ENCODE results near the gene TBCE. TPM values are rescaled to one million over a fixed set of nuclear protein-coding genes. Genes with fewer than 3 reads are reported as not detected.

TBCE gene
- total and polyA plus RNA-seq, 4 donors: 9.5 to 19.7 (median 14.1) TPM

- TF ChIP-seq NR2F2 (IDR thresholded peaks at IDR 0.05) (peak; percentile 54), YY1 (IDR thresholded peaks at IDR 0.05) (peak; percentile 36), HNF4G (IDR thresholded peaks at IDR 0.05) (no peak), FOXA2 (IDR thresholded peaks at IDR 0.05) (no peak)
- WGBS: under 1% methylated on average over 78 of the region's 78 CpGs
- Histone ChIP-seq H3K4me3 (ENCODE audit: low read depth in 1 of 3, low read length in 3 of 3) (peak overlapping the region; percentile 81 to 100 (median 91)), H3K36me3 (ENCODE audit: control insufficient read depth in 4 of 4, insufficient read depth in 3 of 4, low read depth in 1 of 4, low read length in 3 of 4) (no peaks in the 10 kb centered on the region), H3K27me3 (ENCODE audit: control insufficient read depth in 4 of 4, insufficient read depth in 4 of 4, low read length in 3 of 4) (no peaks in the 10 kb centered on the region), H3K4me1 (ENCODE audit: control insufficient read depth in 4 of 4, insufficient read depth in 4 of 4, low read length in 3 of 4) (peaks cover 1 to 33% (median 30%) of the 10 kb centered on the region in 4 donors), H3K9ac (ENCODE audit: low read depth in 1 of 2, low read length in 2 of 2) (peak overlapping the region; percentile 68 to 89), H3K27ac (ENCODE audit: low read depth in 1 of 2, low read length in 2 of 2) (peak overlapping the region; percentile 93 to 94), H3K9me3 (ENCODE audit: control insufficient read depth in 4 of 4, low read length in 3 of 4) (no peaks in the 10 kb centered on the region)
- peak; percentile 59 for DNase-seq (ENCODE audit: low spot score)
Measured at GRCh38 chr1:235326719-235327558, 40.3 kb upstream of the TBCE start.

GRCh38 chr1:235327559-235328270 is 39.5 kb upstream of the TBCE start, which contains the start of gene ARID4B:
ARID4B (minus strand) TSS chr1:235328179; CDS start chr1:235326919, 1,260 bp downstream.
- H3K9me3 ChIP-seq (ENCODE audit: control insufficient read depth in 4 of 4, low read length in 3 of 4): no peaks in the 10 kb centered on the region
- no peaks in the 10 kb centered on the region for H3K36me3 ChIP-seq (ENCODE audit: control insufficient read depth in 4 of 4, insufficient read depth in 3 of 4, low read depth in 1 of 4, low read length in 3 of 4)
- peak; percentile 80 for DNase-seq (ENCODE audit: low spot score)
- H3K9ac ChIP-seq (ENCODE audit: low read depth in 1 of 2, low read length in 2 of 2): peak within 1 kb of the TSS; percentile 85 to 89
- TF ChIP-seq SP1 (IDR thresholded peaks at IDR 0.05) (no peak), JUND (IDR thresholded peaks at IDR 0.05) (no peak), RXRA (IDR thresholded peaks at IDR 0.05) (no peak), YY1 (IDR thresholded peaks at IDR 0.05) (no peak), REST (IDR thresholded peaks at IDR 0.05) (peak; percentile 48), ZBTB33 (IDR thresholded peaks at IDR 0.05) (no peak), EGR1 (IDR thresholded peaks at IDR 0.05; ENCODE audit: low read depth in 2 of 2) (no peak), NR2F2 (IDR thresholded peaks at IDR 0.05) (no peak), TAF1 (conservative IDR thresholded peaks at IDR 0.05) (peak; percentile 71), HNF4G (IDR thresholded peaks at IDR 0.05) (no peak), CTCF (IDR thresholded peaks at IDR 0.05; ENCODE audit: low read depth, low read length, missing input control) (no peak), FOXA1 (IDR thresholded peaks at IDR 0.05) (no peak), FOXA2 (IDR thresholded peaks at IDR 0.05) (no peak), ATF3 (IDR thresholded peaks at IDR 0.05) (no peak), GABPA (IDR thresholded peaks at IDR 0.05 in 1 of 2, conservative IDR thresholded peaks at IDR 0.05 in 1 of 2) (no peak), RAD21 (IDR thresholded peaks at IDR 0.05) (peak in 1 of 2 donors; percentile 29), MAX (IDR thresholded peaks at IDR 0.05) (no peak), HNF4A (conservative IDR thresholded peaks at IDR 0.05) (peak in 1 of 2 donors; percentile 7)
- WGBS: under 1% methylated on average over 58 of the region's 58 CpGs
- H3K27ac ChIP-seq (ENCODE audit: low read depth in 1 of 2, low read length in 2 of 2): peak within 1 kb of the TSS; percentile 93 to 96
- peaks cover 3 to 34% (median 31%) of the 10 kb centered on the region in 4 donors for H3K4me1 ChIP-seq (ENCODE audit: control insufficient read depth in 4 of 4, insufficient read depth in 4 of 4, low read length in 3 of 4)
- H3K4me3 ChIP-seq (ENCODE audit: low read depth in 1 of 3, low read length in 3 of 3): peak within 1 kb of the TSS; percentile 91 to 100 (median 92)
- H3K27me3 ChIP-seq (ENCODE audit: control insufficient read depth in 4 of 4, insufficient read depth in 4 of 4, low read length in 3 of 4): no peaks in the 10 kb centered on the region

Measured in liver (tissue), 9 donors.